ENCODE measurements around the gene EIF4G1. TPM values are rescaled to one million over a fixed set of nuclear protein-coding genes. Genes with fewer than 3 reads are reported as not detected.

Gene EIF4G1
- total and polyA plus RNA-seq, 10 of the 15 experiments (the other 5 are each of a cell fraction or from before 2014, with no cell fraction given): 5.7 to 462 (median 237) TPM

- POLR2A ChIA-PET: interaction anchor here (1.2 kb wide), 1 partner anchor 13 kb away, joined by 3 read pairs; no protein-coding TSS in a partner anchor
- FAIRE-seq (no peak), ATAC-seq (no peak), DNase-seq (ENCODE audit: low read depth, low spot score) (no peak)
- no peak overlapping the region for H3K4me3 ChIP-seq
- no peak for TF ChIP-seq PML (IDR thresholded peaks at IDR 0.05; ENCODE audit: low read length)
- TF ChIP-seq E2F8 (IDR thresholded peaks at IDR 0.05; ENCODE audit: low read depth, partially characterized antibody): no peak
- no peak for TF ChIP-seq FOXK2 (IDR thresholded peaks at IDR 0.05)
- no peak for TF ChIP-seq TCF3 (IDR thresholded peaks at IDR 0.05; ENCODE audit: borderline replicate concordance, insufficient read depth, low read depth, low read length)
- TF ChIP-seq IRF3 (IDR thresholded peaks at IDR 0.05): no peak
- no peak for TF ChIP-seq RB1 (IDR thresholded peaks at IDR 0.05; ENCODE audit: borderline replicate concordance)
- no peak for TF ChIP-seq BCL11A (IDR thresholded peaks at IDR 0.05; ENCODE audit: low read depth, low read length)
- no peak for TF ChIP-seq HCFC1 (IDR thresholded peaks at IDR 0.05; ENCODE audit: low read length)
- no peak for TF ChIP-seq MEF2A (IDR thresholded peaks at IDR 0.05; ENCODE audit: insufficient read depth, low read depth, low read length)
- TF ChIP-seq BCLAF1 (IDR thresholded peaks at IDR 0.05): no peak
- intact Hi-C loops (cut with micrococcal nuclease; ENCODE audit: unreplicated experiment): no loop called here
- H3K36me3 ChIP-seq (ENCODE audit: control insufficient read depth in 2 of 2, insufficient read depth in 2 of 2, low read length in 1 of 2): no peaks in the 10 kb centered on the region
- 65% methylated on average over 7 of the region's 7 CpGs for WGBS (ENCODE audit: insufficient coverage, insufficient replicate concordance, low lambda C conversion rate, missing lambda C conversion rate)
- CTCF ChIA-PET: interaction anchor here (0.9 kb wide), 2 partner anchors 12 to 114 kb away, joined by 3 to 5 read pairs; no protein-coding TSS in a partner anchor
- SMC1A ChIA-PET (ENCODE audit: uncharacterized antibody, unreplicated experiment): no interaction called here
- H3K4me2 ChIP-seq (ENCODE audit: control insufficient read depth, insufficient read depth): no peak overlapping the region
- H4K20me1 ChIP-seq (ENCODE audit: control insufficient read depth, insufficient read depth): no peaks in the 10 kb centered on the region
- RAD21 ChIA-PET (ENCODE audit: unreplicated experiment): no interaction called here
- in situ Hi-C loops (cut with MboI): no loop called here
- no peak overlapping the region for H3K27ac ChIP-seq (ENCODE audit: control insufficient read depth, insufficient read depth)
- H3K4me1 ChIP-seq (ENCODE audit: control insufficient read depth, insufficient read depth, low read length): peaks cover 3% of the 10 kb centered on the region; the same call in 1 of the 2 replicates
- H3K9me3 ChIP-seq (replicated peaks; ENCODE audit: control insufficient read depth, insufficient read depth, low read length): no peaks in the 10 kb centered on the region
- H3K27me3 ChIP-seq (replicated peaks in 1 of 2; ENCODE audit: control insufficient read depth in 2 of 2, insufficient read depth in 2 of 2, low read length in 1 of 2): no peaks in the 10 kb centered on the region
- BruUV-seq (replicated peaks): no TSS peak
- H3K9ac ChIP-seq (ENCODE audit: control insufficient read depth, insufficient read depth, low read length): no peak overlapping the region
- H3K79me2 ChIP-seq (ENCODE audit: control insufficient read depth, insufficient read depth, low read length): no peaks in the 10 kb centered on the region
- no peak overlapping the region for H2AFZ ChIP-seq (ENCODE audit: control insufficient read depth, low read depth, low read length)
Observed at GRCh38 chr3:184341925-184342324, 27.5 kb downstream of the EIF4G1 start.
